Globus pallidus (tissue), 1 donor: ENCODE results near the gene PTBP3.
"Not testable (repeated sequence)": the region's sequence is repeated elsewhere in the genome, so short reads cannot be mapped to it uniquely, and the experiment has no call there.

ENCODE experiments used
- DNase-seq: peaks from one replicate; pipeline ENCODE4 v3.0.0-alpha.2; 2015; ENCODE audit warnings: low spot score

Gene PTBP3

GRCh38 chr9:112332977-112333638, at the start of gene PTBP3:
PTBP3 (minus strand) TSS chr9:112333619; CDS start chr9:112297865, 35,754 bp downstream.
- peak; percentile 38 for DNase-seq

- no peak for DNase-seq
Observed at GRCh38 chr9:112382501-112383364, 49.3 kb upstream of the PTBP3 start.

GRCh38 chr9:112382066-112382465, 48.6 kb upstream of the PTBP3 start:
- no peak for DNase-seq

- DNase-seq, result no peak
Observed at GRCh38 chr9:112380825-112381221, 47.4 kb upstream of the PTBP3 start.

- DNase-seq, result peak; percentile 17
Observed at GRCh38 chr9:112380102-112380824, 46.8 kb upstream of the PTBP3 start, which contains the start of gene HSDL2. HSDL2 (plus strand) TSS chr9:112380108; CDS start chr9:112380164, 56 bp downstream.

GRCh38 chr9:112379177-112380101, 46.0 kb upstream of the PTBP3 start:
- peak; percentile 98 for DNase-seq

- no peak for DNase-seq
Observed at GRCh38 chr9:112378328-112379176, 45.1 kb upstream of the PTBP3 start.

- DNase-seq, result no peak
Observed at GRCh38 chr9:112377684-112378327, 44.4 kb upstream of the PTBP3 start.

- DNase-seq, result no peak
Observed at GRCh38 chr9:112377087-112377486, 43.7 kb upstream of the PTBP3 start.

GRCh38 chr9:112375361-112375760, 41.9 kb upstream of the PTBP3 start:
- DNase-seq, result no peak

GRCh38 chr9:112374232-112374631, 40.8 kb upstream of the PTBP3 start:
- DNase-seq, result not testable (repeated sequence)

GRCh38 chr9:112373666-112374065, 40.2 kb upstream of the PTBP3 start:
- DNase-seq, result not testable (repeated sequence)

- DNase-seq, result no peak
Observed at GRCh38 chr9:112371060-112371459, 37.6 kb upstream of the PTBP3 start.

- DNase-seq, result no peak
Observed at GRCh38 chr9:112369817-112370216, 36.4 kb upstream of the PTBP3 start.

GRCh38 chr9:112367465-112367864, 34.0 kb upstream of the PTBP3 start:
- DNase-seq, result no peak

GRCh38 chr9:112366591-112366990, 33.2 kb upstream of the PTBP3 start:
- DNase-seq, result no peak

- DNase-seq, result not testable (repeated sequence)
Observed at GRCh38 chr9:112365257-112365656, 31.8 kb upstream of the PTBP3 start.

- no peak for DNase-seq
Observed at GRCh38 chr9:112364761-112365160, 31.3 kb upstream of the PTBP3 start.

GRCh38 chr9:112361601-112362000, 28.2 kb upstream of the PTBP3 start:
- DNase-seq, result peak; percentile 41
